Esophagus (tissue), 2 donors: ENCODE data around the gene RGS19. TPM values are rescaled to one million over a fixed set of nuclear protein-coding genes. Genes with fewer than 3 reads are reported as not detected.

Experiments used
- H3K27ac ChIP-seq, 2 donors: one replicate each; pipeline ENCODE4 v1.5.1; 2013; ENCODE audit warnings: low read depth in 2 of 2, mild to moderate bottlenecking in 2 of 2, inconsistent platforms in 1 of 2, low read length in 1 of 2, moderate library complexity in 1 of 2
- H3K27me3 ChIP-seq, 2 donors: one replicate each; pipeline ENCODE4 v1.6.1; 2013; ENCODE audit warnings: low read length in 2 of 2, control low read depth in 1 of 2, mild to moderate bottlenecking in 1 of 2; ENCODE audit not compliant: insufficient read depth in 2 of 2, control insufficient read depth in 1 of 2
- H3K36me3 ChIP-seq, 2 donors: one replicate each; pipeline ENCODE4 v1.6.1; 2013; ENCODE audit warnings: low read length in 1 of 2; ENCODE audit not compliant: control insufficient read depth in 2 of 2, insufficient read depth in 2 of 2
- H3K4me1 ChIP-seq, 2 donors: one replicate each; pipeline ENCODE4 v1.6.1; 2013; ENCODE audit warnings: low read length in 1 of 2; ENCODE audit not compliant: control insufficient read depth in 2 of 2, insufficient read depth in 2 of 2
- H3K4me3 ChIP-seq, 2 donors: one replicate each; pipeline ENCODE4 v1.5.1; 2013; ENCODE audit warnings: low read length in 2 of 2, mild to moderate bottlenecking in 2 of 2, low read depth in 1 of 2, moderate library complexity in 1 of 2
- H3K9me3 ChIP-seq, 2 donors: one replicate each; pipeline ENCODE4 v1.6.1; 2013; ENCODE audit warnings: mild to moderate bottlenecking in 2 of 2, low read depth in 1 of 2, low read length in 1 of 2, moderate library complexity in 1 of 2; ENCODE audit not compliant: control insufficient read depth in 2 of 2, insufficient read depth in 1 of 2
- WGBS, 2 donors: extraction: QIAGEN DNeasy Blood & Tissue Kit; methylation state at CpG; one replicate each; pipeline ENCODE4 v1.1.7; 2013; 5-methylcytosine and 5-hydroxymethylcytosine counted together
- polyA plus RNA-seq, 2 donors: library from polyadenylated mRNA; stranded (reverse); fragments of 200-250 nt; gene quantifications; one replicate each; pipeline ENCODE4 v1.2.3, GENCODE V29; 2013
- donor health status: healthy with polysubstance abuse.
- donor health status: Bipolar disorder and iron deficiency.

Gene RGS19
- polyA plus RNA-seq, 2 donors = 5.0 to 8.7 TPM

DNA sequence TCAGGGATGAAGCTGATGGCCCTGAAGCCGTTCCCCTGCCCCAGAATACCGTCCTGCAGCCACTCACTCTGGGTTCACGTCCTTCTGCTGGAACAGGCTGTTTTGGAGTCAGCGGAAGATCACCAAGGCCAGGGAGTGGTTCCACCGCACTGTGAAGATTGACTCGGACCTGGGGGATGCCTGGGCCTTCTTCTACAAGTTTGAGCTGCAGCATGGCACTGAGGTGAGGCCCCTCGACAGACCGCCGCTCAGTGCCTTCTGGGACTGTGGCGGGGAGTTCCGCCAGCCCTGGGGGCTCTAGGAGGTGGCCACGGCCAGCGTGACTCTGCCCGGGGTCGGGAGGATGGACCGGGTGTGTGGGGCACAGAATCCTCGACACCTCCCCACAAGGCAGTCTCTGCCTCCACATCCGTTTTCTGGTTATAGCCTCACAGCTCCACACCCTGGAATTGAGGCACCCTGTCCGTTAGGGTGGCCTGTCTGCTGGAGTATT lies 47.5 kb downstream of the RGS19 start:
- no peaks in the 10 kb centered on the region for H3K9me3 ChIP-seq
- peaks cover 14 to 60% of the 10 kb centered on the region in 2 donors for H3K36me3 ChIP-seq
- whole genome bisulfite sequencing, 2 donors = 92% methylated on average over 19 of the region's 19 CpGs

DNA sequence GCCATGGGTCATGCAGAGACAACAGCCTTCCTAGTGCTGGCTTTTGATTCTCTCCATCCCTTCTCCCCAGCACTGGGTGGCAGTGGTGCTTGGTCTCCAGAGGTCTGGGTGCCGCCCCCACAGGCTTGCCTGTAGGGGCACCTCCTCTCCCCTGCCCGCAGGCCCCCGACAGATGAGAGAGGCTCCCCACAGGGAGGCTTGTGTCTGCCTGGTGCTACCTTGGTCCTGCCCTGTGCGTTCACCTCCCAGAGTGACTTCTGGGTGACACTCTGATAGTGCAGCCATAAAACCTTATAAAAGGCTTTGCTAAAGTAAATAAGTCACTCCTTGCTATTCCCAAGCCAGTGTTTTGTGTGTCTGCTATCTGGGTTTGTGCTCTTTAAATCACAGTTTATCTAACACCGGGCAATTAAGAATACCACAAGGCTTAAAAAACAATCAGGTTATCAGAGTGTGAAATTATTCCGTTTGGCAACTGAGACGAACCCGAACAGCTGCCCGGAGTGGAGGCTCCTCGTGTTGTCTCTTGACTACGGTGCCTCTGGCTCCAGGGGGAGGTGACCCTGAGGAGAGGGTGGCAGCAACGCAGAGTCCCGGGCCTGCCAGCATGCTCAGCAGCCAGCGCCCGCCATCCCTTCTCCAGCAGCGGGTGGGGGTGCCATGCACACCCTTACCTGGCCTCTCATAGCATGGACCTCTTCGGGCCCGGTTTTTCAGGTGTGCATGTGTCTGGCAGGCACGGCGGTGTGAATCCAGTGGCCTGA lies 48.8 kb downstream of the RGS19 start:
- WGBS, 2 donors = 72 to 82% methylated on average over 20 of the region's 20 CpGs

More for the DNA sequence above, 47.5 kb downstream of the RGS19 start:
- no peaks in the 10 kb centered on the region for H3K27me3 ChIP-seq
- H3K27ac ChIP-seq = no peak overlapping the region
- H3K4me3 ChIP-seq = no peak overlapping the region
- H3K4me1 ChIP-seq = no peaks in the 10 kb centered on the region

DNA sequence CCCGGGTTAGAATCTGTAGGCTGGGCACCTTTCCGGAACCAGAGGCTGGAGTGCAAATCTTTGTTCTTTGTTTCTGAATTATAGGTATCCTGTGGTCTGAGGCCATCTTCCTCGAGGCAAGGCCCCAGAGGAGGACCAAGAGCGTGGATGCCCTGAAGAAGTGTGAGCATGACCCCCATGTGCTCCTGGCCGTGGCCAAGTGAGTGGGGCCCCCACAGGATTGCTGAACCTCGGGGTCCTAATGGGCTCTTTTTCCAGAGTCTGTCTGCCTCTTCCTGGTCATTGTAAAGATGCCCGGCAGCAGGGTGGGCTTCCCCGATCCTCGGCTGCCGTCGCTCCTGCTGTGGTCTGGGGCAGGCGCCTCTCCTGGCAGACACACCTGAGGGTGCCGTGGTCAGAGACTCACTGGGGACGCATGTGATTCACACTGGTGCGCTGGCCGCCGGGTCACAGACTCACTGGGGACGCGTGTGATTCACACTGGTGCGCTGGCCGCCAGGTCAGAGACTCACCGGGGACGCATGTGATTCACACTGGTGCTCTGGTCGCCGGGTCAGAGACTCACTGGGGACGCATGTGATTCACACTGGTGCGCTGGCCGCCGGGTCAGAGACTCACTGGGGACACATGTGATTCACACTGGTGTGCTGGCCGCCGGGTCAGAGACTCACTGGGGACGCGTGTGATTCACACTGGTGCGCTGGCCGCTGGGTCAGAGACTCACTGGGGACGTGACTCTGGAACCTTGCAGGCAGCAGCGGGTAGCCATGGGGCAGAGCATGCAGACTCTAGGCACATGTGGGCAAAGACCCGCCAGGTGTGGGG lies 49.8 kb downstream of the RGS19 start:
- no peaks in the 10 kb centered on the region for H3K4me1 ChIP-seq
- H3K9me3 ChIP-seq = no peaks in the 10 kb centered on the region
- 95% methylated on average over 37 to 38 of the region's 38 CpGs for WGBS, 2 donors
- peaks cover 19 to 71% of the 10 kb centered on the region in 2 donors for H3K36me3 ChIP-seq
- H3K27ac ChIP-seq = no peak overlapping the region
- no peak overlapping the region for H3K4me3 ChIP-seq
- no peaks in the 10 kb centered on the region for H3K27me3 ChIP-seq

More for the DNA sequence above, 48.8 kb downstream of the RGS19 start:
- H3K9me3 ChIP-seq = no peaks in the 10 kb centered on the region
- H3K4me1 ChIP-seq = no peaks in the 10 kb centered on the region
- no peaks in the 10 kb centered on the region for H3K27me3 ChIP-seq
- H3K27ac ChIP-seq = no peak overlapping the region
- H3K36me3 ChIP-seq = peaks cover 16 to 67% of the 10 kb centered on the region in 2 donors
- H3K4me3 ChIP-seq = no peak overlapping the region

DNA sequence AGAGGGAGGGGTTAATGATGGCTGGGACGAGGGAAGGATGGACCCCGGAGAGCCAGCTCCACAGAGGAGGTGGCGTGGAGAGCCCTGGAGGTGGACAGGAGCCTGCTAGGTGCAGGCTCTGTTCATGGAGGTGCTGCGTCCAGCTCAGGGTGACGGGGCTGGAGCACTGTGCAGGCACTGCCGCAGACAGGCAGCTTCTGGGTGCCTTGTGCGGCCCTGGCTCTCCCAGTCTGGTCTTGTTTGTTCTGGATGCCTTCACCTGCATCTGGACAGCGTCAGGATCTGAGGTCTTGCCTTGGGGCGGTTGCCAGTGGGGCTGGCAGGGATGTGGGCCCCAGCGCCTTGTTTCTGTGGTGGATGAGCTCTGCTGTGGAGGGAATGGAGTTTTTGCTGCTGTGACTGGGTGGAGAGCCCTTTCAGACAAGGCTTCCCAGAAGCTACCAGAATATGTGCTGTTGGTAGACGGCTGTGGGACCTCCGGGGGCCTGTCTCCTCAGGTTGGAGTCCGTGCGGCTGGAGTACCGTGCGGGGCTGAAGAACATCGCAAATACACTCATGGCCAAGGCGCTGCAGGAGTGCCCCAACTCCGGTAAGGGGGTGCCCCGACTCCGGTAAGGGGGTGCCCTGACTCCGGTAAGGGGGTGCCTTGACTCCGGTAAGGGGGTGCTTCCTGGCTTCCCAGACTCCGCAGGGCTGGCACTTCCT lies 51.2 kb downstream of the RGS19 start:
- H3K9me3 ChIP-seq = no peaks in the 10 kb centered on the region
- H3K4me3 ChIP-seq = no peak overlapping the region
- peaks cover 22 to 74% of the 10 kb centered on the region in 2 donors for H3K36me3 ChIP-seq
- no peak overlapping the region for H3K27ac ChIP-seq
- H3K27me3 ChIP-seq = no peaks in the 10 kb centered on the region
- 92 to 93% methylated on average over 24 of the region's 24 CpGs for WGBS, 2 donors
- H3K4me1 ChIP-seq = no peaks in the 10 kb centered on the region

DNA sequence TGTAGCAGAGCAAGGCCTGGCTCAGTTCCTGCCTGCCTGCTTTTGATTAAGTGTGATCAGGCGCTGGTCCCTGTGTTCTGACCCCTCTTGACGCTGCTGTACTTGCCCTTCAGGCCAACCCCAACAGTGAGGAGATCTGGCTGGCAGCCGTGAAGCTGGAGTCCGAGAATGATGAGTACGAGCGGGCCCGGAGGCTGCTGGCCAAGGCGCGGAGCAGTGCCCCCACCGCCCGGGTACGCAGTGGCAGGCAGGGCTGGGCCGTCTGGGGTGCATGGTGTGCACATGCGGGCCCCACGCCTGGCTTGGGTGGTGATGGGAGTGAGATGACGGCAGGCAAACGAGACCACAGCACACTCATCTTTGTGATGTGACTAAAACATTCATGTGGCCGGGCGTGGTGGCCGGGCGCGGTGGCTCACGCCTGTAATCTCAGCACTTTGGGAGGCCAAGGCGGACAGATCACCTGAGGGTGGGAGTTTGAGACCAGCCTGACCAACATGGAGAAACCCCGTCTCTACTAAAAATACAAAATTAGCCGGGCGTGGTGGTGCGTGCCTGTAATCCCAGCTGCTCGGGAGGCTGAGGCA lies 53.4 kb downstream of the RGS19 start:
- no peaks in the 10 kb centered on the region for H3K27me3 ChIP-seq
- H3K4me3 ChIP-seq = no peak overlapping the region
- no peak overlapping the region for H3K27ac ChIP-seq
- 95% methylated on average over 29 of the region's 29 CpGs for WGBS, 2 donors
- peaks cover 22 to 77% of the 10 kb centered on the region in 2 donors for H3K36me3 ChIP-seq
- no peaks in the 10 kb centered on the region for H3K4me1 ChIP-seq
- H3K9me3 ChIP-seq = no peaks in the 10 kb centered on the region

DNA sequence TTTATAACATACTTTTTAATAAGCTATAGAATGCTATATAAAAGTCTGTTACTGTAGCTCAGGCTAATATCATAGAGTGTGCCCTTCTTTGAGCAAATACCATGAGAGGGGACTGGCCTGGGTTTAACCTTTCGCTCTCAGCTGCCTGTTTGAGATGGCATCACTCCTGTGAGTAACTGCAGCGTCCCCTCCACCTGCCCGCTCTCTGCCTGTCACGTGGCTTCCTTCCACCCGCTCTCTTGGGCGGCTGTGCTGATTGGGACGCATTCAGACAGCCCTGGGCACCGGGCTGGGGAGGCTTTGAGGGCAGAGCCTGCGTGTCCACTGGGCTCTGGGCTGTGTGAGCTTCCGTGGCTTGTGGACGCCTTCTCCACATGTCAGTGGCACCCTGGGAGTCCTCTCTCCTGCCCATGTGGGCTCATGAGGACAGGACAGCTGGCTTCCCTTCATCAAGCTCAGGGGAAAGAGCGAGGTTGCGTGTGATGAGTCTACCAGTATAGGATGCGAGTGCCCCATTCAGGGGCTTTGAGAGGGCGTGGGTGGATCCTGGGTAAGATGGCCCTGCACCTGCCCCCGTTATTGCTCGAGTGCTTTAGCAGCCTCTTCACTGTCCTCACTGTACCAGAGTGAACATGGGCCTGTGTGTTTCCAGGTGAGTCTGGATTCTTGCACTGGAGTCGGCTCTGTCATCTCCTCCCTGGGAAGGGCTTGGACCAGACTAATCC lies 54.1 kb downstream of the RGS19 start:
- peaks cover 21 to 76% of the 10 kb centered on the region in 2 donors for H3K36me3 ChIP-seq
- no peak overlapping the region for H3K4me3 ChIP-seq
- no peak overlapping the region for H3K27ac ChIP-seq
- no peaks in the 10 kb centered on the region for H3K4me1 ChIP-seq
- H3K27me3 ChIP-seq = no peaks in the 10 kb centered on the region
- 94 to 95% methylated on average over 18 of the region's 18 CpGs for WGBS, 2 donors
- H3K9me3 ChIP-seq = no peaks in the 10 kb centered on the region

DNA sequence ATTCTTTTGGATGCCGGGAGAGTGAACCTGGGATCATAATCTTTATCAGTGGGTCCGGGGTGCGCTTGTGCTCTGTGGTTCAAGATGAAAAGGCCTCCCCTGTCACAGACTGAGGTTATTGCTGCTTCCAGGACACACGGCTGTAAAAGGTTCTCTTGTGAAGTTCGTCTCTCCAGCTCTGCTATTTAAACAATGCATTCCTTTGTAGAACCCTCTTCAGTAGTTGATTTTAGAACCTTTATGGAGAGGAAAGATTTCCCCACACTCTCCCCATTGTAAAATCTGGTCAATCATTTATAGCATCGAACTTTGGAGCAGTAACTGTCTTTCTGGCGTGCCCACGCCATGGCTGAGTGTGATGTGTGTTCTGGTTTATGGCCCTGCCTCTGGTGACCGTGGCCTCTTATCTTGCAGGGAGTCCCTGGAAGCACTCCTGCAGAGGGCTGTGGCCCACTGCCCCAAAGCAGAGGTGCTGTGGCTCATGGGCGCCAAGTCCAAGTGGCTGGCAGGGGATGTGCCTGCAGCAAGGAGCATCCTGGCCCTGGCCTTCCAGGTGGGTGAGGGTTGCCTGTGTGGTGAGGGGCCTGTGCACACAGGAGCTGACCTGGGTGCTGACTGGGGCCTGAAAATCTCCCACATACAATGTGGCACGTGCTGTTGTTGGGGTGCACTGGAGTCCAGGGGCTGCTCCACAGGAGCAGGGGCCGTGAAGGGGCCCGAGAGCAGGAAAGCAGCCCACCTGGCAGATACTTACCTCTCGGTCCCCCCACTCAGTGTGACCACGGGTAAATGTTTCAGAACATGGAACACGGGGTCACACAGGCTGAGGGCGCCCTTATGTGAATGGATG lies 55.0 kb downstream of the RGS19 start:
- 87 to 95% methylated on average over 17 of the region's 17 CpGs for WGBS, 2 donors
- Histone ChIP-seq H3K27me3 (no peaks in the 10 kb centered on the region), H3K9me3 (no peaks in the 10 kb centered on the region), H3K27ac (no peak overlapping the region), H3K4me1 (no peaks in the 10 kb centered on the region), H3K36me3 (peaks cover 16 to 74% of the 10 kb centered on the region in 2 donors), H3K4me3 (no peak overlapping the region)

DNA sequence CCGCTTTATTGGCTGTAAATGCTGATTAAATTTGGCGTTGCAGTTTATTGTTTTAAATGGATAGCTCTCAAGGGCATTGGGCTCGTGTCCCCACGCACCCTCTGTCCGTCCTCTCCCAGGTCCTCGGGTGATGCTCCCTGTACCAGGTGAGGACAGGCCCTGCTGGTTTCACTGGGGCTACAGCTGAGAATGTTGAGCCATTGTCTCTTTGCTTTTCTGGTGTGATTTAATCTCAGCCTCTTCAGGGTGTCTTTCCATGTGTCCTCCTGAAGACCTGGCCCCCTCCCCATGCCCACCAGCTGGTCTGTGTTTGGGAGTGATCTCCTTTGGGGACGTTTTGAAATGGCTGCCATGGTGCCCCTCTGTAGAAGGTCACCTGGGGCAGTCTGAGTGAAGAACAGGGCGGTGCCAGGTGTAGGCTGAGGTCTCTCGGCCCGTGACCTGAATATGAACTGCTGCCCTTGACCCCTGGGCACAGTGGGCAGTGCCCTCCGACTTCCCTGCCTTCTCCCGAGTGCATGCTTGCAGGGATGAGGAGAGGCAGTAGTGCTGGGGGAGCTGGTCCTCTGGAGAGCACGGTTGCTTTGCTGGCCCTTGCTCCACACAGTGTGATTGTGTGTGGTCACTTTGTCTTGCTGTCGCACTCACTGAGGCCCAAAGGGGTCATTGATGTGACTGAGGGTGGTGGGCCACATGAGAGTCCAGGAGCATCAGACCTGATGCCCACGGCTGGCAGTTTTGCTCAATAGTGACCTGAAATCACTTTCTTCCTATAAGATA lies 55.8 kb downstream of the RGS19 start:
- WGBS, 2 donors = 79 to 92% methylated on average over 15 of the region's 15 CpGs
- no peaks in the 10 kb centered on the region for H3K27me3 ChIP-seq
- H3K9me3 ChIP-seq = peaks cover 0 to 2% of the 10 kb centered on the region in 2 donors
- no peak overlapping the region for H3K27ac ChIP-seq
- H3K4me3 ChIP-seq = no peak overlapping the region
- peaks cover 18 to 75% of the 10 kb centered on the region in 2 donors for H3K36me3 ChIP-seq
- no peaks in the 10 kb centered on the region for H3K4me1 ChIP-seq
